Neural cell (in vitro differentiated cells): ENCODE results near the gene DGCR6.

Experiments
- EP300 ChIP-seq: fragments of 450-650 bp; conservative IDR thresholded peaks from 2 replicates; pipeline ENCODE4 v1.6.1; 2014; ENCODE audit warnings: antibody characterized with exemption, mild to moderate bottlenecking, moderate library complexity; ENCODE audit not compliant: poor library complexity, severe bottlenecking
- EZH2 ChIP-seq: fragments of 200-600, 300-800 bp; shearing (Covaris generic), sonication (generic); IDR thresholded peaks from 2 replicates; pipeline ENCODE4 v1.6.1; 2014; ENCODE audit warnings: antibody characterized with exemption, low read length, borderline replicate concordance, mild to moderate bottlenecking; ENCODE audit not compliant: insufficient read depth, poor library complexity, severe bottlenecking
- MXI1 ChIP-seq: fragments of 450-650 bp; conservative IDR thresholded peaks from 2 replicates; pipeline ENCODE4 v1.6.1; 2014; ENCODE audit warnings: antibody characterized with exemption, mild to moderate bottlenecking; ENCODE audit not compliant: poor library complexity, severe bottlenecking
- POLR2AphosphoS5 ChIP-seq: IDR thresholded peaks from 2 replicates; pipeline ENCODE4 v1.6.1; 2012
- RAD21 ChIP-seq: fragments of 450-650 bp; conservative IDR thresholded peaks from 2 replicates; pipeline ENCODE4 v1.6.1; 2014; ENCODE audit warnings: antibody characterized with exemption, mild to moderate bottlenecking, moderate library complexity
- SMC3 ChIP-seq: fragments of 450-650 bp; conservative IDR thresholded peaks from 2 replicates; pipeline ENCODE4 v1.6.1; 2014; ENCODE audit warnings: antibody characterized with exemption, mild to moderate bottlenecking, moderate library complexity; ENCODE audit not compliant: poor library complexity
- TF ChIP-seq, protein P1 (sequence below): fragments of 450-650 bp; IDR thresholded peaks from 2 replicates; pipeline ENCODE4 v1.5.1; 2014; ENCODE audit warnings: antibody characterized with exemption, mild to moderate bottlenecking, moderate library complexity; ENCODE audit not compliant: poor library complexity, severe bottlenecking
- TF ChIP-seq, protein P2 (sequence below): IDR thresholded peaks from 2 replicates; pipeline ENCODE4 v1.6.1; 2012; ENCODE audit warnings: borderline replicate concordance

DNA sequence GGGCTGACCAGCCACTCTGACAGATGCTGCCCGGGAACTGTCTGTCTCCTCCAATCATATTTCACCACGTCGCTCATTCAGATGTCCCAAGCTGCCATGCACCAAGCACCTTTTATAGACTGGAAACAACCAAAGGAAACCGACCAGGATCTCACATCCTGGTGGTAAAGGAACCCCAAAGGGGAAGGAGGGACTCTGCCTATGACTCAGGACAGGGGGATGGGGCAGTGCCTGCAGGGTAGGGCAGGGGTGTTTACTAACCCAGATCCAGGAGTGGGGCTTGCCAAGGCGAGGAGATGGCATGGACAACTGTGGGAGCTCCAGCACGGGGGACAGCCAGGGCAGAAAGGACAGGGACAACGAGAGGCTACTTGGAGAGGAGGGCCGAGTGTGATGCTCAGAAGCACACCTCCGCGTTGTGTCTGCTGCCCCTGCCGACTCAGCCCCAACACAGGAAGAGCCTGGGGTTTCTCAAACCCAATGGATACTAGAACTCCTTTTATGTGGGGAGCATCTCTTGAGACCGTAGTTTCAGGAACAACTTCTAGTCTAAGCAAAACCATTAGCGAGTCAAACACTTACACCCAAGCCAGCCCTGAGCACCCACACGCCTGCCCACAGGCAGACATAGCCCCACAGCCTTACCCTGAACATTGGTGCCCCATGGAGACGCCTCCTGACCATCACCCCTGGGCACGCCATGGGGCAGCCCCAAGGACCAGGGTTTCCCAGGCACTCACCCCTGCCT lies 26.0 kb downstream of the DGCR6 start:
- TF ChIP-seq, protein P1, sequence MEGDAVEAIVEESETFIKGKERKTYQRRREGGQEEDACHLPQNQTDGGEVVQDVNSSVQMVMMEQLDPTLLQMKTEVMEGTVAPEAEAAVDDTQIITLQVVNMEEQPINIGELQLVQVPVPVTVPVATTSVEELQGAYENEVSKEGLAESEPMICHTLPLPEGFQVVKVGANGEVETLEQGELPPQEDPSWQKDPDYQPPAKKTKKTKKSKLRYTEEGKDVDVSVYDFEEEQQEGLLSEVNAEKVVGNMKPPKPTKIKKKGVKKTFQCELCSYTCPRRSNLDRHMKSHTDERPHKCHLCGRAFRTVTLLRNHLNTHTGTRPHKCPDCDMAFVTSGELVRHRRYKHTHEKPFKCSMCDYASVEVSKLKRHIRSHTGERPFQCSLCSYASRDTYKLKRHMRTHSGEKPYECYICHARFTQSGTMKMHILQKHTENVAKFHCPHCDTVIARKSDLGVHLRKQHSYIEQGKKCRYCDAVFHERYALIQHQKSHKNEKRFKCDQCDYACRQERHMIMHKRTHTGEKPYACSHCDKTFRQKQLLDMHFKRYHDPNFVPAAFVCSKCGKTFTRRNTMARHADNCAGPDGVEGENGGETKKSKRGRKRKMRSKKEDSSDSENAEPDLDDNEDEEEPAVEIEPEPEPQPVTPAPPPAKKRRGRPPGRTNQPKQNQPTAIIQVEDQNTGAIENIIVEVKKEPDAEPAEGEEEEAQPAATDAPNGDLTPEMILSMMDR = no peak
- TF ChIP-seq, protein P2, sequence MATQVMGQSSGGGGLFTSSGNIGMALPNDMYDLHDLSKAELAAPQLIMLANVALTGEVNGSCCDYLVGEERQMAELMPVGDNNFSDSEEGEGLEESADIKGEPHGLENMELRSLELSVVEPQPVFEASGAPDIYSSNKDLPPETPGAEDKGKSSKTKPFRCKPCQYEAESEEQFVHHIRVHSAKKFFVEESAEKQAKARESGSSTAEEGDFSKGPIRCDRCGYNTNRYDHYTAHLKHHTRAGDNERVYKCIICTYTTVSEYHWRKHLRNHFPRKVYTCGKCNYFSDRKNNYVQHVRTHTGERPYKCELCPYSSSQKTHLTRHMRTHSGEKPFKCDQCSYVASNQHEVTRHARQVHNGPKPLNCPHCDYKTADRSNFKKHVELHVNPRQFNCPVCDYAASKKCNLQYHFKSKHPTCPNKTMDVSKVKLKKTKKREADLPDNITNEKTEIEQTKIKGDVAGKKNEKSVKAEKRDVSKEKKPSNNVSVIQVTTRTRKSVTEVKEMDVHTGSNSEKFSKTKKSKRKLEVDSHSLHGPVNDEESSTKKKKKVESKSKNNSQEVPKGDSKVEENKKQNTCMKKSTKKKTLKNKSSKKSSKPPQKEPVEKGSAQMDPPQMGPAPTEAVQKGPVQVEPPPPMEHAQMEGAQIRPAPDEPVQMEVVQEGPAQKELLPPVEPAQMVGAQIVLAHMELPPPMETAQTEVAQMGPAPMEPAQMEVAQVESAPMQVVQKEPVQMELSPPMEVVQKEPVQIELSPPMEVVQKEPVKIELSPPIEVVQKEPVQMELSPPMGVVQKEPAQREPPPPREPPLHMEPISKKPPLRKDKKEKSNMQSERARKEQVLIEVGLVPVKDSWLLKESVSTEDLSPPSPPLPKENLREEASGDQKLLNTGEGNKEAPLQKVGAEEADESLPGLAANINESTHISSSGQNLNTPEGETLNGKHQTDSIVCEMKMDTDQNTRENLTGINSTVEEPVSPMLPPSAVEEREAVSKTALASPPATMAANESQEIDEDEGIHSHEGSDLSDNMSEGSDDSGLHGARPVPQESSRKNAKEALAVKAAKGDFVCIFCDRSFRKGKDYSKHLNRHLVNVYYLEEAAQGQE = no peak
- TF ChIP-seq EP300 = no peak
- no peak for TF ChIP-seq POLR2AphosphoS5
- TF ChIP-seq RAD21 = no peak
- no peak for TF ChIP-seq SMC3
- TF ChIP-seq MXI1 = no peak
- no peak for TF ChIP-seq EZH2
